DLD1 (cell line): ENCODE measurements around the gene TMEM132D.
"Not testable (repeated sequence)": the region's sequence is repeated elsewhere in the genome, so short reads cannot be mapped to it uniquely, and the experiment has no call there.

Experiments
- in situ Hi-C: cut with HindIII; loops from 2 replicates; pipeline ENCODE4 v1.10.0; 2017; ENCODE audit warnings: low sequenced_read_pairs

The TMEM132D gene

DNA sequence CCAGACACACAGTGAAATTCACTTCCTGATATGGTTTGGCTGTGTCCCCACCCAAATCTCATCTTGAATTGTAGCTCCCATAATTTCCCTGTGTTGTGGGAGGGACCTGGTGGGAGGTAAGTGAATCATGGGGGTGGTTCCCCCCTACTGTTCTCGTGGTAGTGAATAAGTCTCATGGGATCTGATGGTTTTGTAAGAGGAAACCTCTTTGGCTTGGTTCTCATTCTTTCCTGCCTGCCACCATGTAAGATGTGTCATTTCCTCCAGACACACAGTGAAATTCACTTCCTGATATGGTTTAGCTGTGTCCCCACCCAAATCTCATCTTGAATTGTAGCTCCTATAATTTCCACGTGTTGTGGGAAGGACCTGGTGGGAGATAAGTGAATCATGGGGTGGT is 354.8 kb downstream of the TMEM132D start:
- in situ Hi-C loops = not testable (repeated sequence)

DNA sequence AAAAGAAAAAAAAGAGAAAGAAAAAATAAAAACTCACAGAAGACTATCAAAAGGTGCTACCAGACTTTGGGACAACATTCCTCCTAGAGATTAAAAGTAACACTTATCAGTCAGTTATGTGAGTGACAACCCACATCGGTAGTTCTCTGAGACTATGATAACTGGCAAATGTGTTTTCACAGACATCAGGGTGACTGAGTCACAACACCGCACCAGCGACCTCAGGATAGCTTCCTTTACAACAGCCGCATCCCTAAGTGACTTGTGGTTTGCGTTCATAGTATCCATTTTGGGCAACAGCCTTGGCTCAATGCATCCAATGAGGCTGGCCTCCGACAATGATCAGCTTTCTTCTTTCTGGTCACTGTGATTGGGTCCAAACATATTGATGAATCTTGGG is 359.1 kb downstream of the TMEM132D start:
- in situ Hi-C loops = no loop called here

DNA sequence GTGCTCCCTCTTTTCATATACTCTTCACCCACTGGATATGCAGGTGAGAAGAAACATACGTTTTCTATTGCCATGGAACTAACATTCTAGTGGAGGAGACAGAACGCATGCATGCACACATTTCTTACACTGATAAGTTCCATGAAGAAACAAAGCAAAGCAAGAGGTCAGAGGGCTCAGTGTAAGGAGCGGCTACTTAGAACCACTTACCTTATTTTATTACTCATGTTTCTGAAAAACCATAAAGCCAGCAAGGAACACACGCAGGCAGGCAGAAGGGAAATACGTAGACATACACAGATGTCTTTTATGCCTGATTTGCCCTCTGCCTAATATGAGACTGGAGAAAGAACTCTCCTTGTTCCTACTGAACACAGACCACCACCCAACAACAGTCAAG is 362.9 kb downstream of the TMEM132D start:
- in situ Hi-C loops = no loop called here

DNA sequence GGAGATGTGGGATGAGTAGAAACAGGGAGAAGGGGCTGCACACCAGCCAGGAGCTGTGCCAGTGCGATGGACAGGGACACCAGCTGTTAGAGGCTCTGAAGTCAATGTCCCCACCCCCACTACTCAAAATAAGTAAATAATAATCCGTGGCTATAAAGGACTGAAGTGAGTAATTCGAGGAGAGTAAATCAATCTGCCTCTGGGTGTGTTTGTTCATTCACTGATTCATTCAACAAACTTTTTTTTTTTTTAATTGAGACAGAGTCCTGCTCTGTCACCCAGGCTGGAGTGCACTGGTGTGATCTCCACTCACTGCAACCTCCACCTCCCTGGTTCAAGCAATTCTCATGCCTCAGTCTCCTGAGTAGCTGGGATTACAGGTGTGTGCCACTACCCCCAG is 363.6 kb downstream of the TMEM132D start:
- in situ Hi-C loops = no loop called here

DNA sequence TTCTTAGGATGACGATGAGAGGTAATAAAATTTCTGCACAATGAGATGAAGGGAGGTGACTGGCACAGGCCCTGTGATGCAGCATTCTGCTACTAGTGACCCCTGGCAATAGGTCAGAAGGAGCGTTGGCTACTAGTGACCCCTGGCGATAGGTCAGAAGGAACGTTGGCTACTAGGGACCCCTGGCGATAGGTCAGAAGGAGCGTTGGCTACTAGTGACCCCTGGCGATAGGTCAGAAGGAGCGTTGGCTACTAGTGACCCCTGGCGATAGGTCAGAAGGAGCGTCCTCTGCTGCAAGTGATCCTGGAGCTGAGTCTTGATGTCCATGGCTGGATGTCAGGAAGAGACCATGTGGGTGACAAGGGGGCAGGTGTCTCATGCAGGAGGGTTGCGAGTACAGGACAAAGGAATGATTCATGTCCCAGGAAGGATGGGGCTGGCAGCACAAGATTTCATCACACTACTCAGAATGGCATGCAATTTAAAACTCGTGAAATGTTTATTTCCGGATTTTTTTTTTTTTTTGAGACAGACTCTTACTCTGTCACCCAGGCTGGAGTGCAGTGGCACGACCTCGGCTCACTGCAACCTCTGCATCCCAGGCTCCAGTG is 365.0 kb downstream of the TMEM132D start:
- in situ Hi-C loops = not testable (repeated sequence)

DNA sequence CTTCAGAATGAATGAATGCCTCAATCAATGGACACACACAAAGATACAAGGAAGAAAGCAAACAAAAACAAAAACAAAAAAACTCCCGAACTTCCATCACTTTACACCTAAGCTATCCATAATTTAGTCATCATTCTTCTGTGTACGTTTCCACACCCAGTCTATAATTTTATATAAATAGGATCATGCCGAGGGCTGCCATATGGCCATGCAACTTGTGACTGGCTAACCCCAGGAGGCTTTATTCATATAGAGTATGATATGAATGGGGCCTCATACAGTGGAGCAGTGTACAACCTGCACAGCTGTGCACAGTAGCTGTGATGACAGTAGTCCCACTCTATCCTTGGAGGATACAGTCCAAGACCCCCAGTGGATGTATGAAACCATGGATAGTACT is 365.7 kb downstream of the TMEM132D start:
- in situ Hi-C loops = no loop called here

DNA sequence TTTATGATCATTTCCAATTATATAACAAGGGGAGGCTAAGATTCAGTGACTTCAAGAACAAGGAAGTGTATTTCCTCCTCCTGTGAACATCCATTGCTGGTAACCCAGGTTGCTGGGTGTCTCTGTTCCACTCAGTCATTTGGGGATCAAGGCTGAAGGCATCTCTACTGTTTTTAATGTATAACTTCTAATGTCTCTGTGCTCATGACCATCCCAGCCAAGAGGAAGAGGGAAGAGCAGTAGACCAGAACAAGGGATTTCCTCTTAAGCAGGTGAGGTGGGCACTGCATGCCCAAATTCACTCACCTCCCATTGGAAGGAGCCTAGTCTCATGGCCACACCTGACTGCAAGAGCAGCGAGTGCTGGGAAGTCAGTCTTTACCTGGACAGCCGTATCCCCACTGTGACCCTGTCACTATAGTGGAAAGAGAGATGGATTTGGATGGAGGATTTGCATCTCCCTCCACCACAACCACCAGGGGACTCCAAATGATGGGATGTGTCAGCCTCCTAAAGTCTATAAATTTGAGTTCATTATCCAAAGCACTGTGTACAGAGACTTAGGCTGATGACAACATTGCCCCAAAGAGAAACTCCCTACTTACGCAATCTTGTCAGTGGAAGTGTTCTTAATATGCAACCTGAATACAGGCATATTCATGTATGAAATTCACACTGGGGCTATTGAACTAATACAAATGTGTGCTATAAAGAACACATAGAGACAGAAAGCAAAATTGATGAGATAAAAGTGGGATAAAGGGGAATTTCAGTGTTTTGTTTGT is 368.7 kb downstream of the TMEM132D start:
- in situ Hi-C loops = no loop called here

DNA sequence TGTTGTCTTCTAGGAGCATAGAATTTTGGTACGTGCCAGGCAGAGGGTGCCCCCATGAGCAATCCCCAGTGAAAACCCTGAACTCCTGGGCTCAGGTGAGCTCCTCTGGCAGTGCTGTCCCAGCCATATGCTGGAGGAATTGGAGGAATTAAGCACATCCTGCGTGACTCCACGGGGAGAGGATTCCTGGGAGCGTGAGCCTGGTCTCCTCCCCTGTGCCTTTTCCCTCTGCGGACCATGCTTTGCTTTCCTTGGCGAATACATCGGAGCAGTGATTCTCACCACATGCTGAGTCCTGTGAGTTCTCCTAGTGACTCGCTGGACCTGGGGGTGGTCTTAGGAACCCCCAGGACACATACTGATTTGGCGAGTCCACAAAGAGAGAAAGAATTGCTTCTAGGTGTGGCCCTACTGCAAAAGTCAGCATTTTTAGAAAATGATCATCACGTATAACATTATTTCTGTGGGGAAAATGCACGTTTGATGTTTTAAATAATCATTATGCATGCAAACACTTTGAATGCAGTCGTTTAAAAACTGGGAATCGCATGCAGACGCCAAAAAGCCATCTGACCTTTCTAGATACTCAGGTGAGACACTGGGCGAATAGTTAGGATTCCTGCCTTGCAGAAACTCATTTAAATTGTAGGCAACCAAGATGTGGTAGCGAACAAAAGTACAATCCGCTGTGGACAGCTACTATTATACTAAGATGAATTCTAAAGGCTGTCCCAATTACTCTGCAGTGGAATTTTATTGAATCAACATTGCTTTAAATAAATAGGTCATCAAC is 370.9 kb downstream of the TMEM132D start:
- in situ Hi-C loops = no loop called here

DNA sequence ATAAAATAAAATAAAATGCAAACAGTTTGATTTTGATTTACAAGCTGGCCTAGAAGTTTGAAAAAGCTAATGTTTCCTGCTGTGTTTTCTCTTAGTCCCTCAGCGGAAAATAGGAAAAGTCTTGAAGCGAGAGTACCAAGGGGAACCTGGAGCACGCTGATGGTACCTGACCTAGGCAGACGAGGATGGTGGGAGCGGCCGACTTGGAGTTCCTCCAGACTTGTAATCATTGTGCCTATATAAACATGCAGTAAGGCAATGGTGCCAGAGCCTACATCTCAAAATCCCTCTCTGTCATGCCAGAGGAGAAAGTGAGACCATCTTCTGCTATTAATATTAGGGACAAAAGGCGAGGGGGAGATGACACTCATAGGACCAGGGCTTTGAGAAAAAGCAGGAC is 371.7 kb downstream of the TMEM132D start:
- in situ Hi-C loops = no loop called here

DNA sequence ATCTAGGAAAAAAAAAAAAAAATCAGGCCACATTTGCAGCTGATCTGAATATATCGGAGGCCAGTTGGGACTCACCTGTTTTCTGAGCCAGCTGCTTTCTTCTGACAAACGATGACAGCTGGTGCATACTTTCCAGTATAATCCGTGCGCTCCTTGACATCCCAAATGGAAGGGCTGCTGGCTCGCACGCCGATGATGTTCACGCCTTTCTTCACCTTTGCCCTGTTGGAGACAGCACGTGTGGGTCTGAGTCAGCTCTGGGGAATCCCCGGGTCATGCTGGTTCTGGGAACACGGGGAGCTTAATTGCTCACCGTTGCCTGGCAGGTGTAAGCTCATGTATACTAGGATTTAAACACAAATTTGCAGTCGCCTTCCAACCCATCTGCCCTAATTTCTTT is 372.8 kb downstream of the TMEM132D start:
- in situ Hi-C loops = no loop called here

DNA sequence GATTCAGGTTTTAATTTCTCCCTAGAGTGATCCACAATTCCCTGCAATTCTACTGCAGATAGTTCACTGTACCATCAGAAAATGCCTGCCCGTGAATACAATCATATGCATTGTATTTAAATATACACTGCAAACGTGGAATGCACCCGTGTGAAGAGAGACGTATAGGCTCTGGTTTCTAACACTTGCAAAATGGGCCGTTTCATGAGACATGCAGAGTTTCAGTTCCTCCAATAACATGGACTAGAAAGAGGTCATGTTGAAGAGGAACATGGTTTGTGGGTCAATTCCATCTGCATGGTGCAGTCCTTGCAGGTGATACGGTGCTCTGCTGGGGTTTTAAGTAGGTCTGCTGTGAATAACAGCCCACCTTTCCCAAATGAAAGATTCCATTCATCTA is 373.3 kb downstream of the TMEM132D start:
- in situ Hi-C loops = no loop called here

DNA sequence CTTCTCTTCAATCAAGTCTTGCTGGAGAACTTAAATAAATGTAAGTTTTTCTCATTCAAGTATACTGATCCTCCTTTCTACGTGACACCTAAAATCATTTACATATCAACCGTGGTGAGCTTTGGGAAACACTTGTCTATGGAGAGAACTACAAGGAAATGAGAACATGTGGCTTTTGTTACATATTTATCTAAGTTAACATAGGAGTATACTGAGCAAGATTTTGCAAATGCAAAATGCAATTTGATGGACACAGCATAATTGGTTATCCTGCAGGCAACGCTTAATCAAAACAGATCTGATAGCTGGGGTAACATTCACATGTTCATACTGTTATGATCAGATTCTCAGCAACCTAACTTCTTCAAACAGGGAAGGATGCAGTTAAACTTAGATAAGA is 376.3 kb downstream of the TMEM132D start:
- in situ Hi-C loops = no loop called here

DNA sequence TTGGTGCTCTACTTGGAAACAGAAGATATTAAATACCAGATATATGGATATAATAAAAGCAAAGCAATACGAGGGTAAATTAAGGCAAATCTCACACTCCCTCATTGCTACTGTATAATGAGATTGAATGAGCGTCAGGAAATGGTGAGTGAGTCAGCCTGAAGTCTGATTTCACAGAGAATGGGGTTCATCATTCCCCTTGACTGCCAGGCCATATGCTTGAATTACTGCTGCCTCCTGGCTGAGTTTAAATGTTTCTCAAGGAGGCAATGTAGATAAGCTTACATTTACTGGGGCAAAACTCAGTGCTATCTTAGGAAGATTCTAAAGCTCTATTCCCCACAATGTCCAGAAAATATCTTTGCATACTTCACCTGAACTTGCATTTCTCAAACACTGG is 380.2 kb downstream of the TMEM132D start:
- in situ Hi-C loops = no loop called here

DNA sequence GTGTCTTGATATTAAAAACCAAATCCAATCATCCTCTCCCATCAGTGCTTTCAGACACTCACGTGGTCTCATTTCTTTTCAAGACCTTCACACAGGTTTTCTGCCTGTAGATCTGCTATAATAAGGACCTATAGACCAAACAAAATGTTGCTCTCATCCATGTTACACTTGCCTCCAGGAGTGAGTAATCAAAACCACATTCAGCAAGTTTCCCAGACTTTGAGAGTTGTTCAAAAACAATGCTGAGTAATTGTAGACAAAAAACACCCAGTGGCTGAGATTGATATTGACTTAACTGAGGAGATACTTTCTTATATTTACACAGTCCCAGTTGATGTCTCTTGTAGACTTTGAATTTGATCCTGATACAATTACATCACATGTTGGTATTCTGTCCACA is 383.1 kb downstream of the TMEM132D start:
- in situ Hi-C loops = no loop called here

DNA sequence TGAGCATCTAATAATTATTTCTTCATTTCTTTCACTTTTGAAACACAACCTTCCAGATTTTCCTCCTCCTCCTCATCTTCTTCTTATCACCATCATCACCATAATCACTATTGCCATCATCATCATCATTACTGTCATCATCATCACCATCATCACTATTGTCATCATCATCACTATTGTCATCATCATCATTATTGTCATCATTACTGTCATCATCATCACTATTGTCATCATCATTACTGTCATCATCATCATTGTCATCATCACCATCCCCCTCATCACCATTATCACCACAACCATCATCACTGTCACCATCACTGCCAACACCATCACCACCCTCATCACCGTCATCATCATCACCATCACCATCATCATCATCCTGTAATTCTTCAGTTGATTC is 400.0 kb downstream of the TMEM132D start:
- in situ Hi-C loops = no loop called here

DNA sequence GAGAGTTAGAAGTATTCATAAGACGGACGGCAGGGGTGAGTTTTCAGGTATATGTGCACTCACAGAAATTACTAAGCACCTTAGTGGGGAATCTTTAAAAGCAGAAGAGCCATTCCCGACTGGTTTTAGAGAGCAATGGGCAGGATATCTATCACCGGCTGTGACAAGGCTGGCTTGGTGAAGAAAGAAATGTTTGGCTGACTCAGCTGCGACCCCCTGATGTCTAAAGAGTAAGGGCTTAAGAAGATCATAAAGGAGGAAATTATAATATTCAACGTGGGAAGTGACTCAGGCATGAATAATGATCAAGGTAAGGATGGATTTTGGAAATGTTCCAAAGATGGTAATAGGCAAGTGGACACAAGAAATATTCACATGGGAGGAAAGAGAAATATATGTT is 407.6 kb downstream of the TMEM132D start:
- in situ Hi-C loops = no loop called here

DNA sequence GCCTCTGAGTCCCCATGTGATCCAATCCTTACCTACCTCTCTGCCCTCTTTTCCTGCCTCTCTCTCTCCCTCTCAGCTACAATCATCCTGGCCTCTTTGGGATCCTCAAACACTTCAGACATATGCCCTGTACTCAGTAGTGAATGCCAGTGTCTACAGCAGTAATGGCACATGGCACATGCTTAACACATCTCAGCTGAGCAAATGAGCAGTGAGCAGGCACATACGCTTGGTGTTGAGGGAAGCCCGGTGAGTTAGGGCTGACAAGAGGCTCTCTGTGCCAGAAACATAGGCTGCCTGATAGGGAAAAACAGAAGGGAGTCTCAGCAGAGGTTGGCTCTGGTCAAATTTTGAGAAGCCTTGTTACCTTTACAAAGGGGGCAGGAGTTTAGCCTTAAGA is 409.1 kb downstream of the TMEM132D start:
- in situ Hi-C loops = no loop called here

DNA sequence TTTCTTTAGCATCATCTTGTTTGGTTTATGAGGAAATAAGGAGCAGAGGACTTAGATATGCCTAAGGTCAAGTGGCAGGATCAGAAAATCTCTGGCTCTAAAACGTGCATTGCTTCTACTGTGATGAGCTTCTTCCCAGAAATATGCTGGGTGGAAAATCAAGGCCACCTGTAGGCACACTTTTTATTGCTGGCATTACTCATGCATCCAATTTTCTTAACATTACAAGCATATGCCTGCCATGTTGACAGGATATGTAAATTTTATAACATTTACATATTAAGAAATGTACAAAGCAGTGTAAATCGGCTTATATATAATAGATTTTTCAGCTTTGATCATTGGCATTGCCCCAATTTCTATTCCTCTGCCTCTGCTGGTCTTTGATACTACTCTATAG is 409.6 kb downstream of the TMEM132D start:
- in situ Hi-C loops = no loop called here

DNA sequence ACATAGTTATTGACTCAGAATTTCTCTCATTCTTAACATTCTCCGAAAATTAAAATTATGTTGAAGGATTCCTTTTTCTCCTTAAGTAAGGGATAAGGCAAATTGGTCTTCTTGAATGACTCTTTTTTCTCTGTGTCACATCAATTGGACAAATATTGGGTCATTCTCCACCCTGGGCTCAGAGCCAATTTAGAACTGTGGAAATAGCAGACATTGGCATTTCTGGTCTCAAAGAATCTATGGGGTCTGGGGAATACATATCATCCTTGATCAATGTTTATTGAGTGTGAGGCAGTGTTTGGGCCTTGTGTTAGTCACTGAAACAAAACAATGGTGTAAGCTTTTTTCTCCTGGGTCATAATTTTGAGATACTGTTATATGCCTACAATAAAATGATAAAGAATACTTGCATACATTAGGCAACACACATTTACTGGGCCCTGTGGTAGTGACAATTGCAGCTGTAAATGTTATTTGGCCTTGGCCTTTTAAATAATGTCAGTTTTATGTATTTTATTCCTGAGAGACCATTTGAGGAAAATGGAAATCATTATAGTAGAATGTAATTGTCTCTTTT is 414.6 kb downstream of the TMEM132D start:
- in situ Hi-C loops = no loop called here

DNA sequence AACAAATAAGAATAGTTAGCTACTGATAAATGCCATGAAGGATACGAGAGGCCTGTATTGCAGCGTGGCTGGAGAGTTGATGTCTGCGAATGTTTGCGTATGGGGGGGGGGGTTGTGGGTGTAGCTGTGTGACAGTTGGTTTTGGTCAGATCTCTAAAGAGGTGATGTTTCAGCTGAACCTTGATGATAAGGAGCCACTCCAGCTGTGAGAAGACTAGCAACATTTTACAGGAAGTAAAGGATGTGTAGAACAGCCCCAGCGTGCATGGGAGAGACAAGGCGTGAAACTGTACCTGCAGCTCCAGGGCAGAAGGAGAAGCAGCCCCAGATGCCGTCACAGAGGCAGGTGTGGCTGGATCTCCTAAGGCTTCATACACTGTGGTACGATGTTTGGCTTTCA is 416.9 kb downstream of the TMEM132D start:
- in situ Hi-C loops = no loop called here

DNA sequence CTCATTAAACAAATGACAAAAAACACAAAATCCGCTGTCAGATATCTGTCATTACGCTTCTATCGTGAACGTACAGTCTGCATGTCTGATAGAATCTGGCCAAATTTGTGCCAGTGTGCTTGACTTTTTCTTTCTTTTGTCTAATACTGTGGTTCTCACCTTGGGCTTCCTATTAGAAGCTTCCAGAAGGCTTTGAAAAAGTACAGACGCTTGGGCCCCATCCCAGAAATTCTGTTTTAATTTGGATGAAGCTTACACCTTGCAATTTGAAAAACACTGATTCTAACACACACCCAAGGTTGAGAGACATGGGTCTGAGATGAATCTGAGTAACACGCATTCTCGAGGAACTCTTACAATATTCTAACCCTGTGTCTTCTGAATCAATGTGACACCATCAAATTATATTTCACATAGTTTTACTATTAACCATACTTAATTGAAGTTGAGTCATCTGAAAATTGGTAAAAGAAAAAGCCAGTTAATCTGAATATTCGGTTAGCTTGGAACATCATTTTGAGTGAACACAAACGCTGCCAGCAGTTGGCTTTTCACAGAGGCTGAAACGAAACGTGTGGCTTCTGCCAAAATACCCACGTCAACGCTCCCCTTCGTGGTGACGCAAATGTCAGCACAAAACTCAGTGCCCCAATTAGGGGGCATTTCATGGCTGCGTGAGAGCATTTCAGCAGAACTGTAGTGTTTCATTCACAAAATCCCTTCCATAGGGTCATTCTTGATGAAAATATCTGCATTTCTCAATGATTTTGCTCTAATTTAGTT is 420.5 kb downstream of the TMEM132D start:
- in situ Hi-C loops = no loop called here
